Measurements from ENCODE around the gene ATP1A4.
"Not testable (repeated sequence)": the region's sequence is repeated elsewhere in the genome, so short reads cannot be mapped to it uniquely, and the experiment has no call there.

Gene ATP1A4

DNA sequence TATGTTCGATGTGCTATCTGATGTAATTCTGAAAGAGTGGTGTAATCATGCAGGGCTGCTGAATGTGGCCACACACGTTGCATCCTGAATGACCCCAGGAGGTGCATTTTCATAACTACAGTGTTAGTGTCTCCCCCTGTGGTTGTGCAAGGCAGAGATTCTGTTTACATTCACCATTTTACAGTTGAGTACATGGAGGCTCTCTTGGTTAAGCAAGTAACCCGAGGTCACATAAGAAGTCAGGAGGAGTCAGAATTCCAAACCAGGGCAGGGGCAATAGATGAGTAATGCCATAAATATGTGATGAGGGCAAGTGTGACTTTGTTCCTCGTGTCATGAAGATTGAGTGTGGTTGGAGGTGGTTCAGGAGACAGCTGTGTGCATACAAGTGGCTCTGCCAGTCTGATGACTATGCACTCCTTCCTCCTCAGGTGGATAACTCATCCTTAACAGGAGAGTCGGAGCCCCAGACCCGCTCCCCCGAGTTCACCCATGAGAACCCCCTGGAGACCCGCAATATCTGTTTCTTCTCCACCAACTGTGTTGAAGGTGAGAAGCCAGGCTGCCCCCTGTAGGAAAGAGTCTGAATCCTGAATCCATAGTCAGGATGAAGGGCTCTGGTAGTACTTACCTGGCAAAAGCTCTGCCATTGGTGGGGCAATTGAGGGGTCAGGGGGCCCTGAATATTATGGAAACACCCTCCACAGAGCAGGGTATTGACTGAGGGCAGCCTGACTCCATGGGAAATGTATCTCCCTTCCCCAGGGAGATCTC, 26.5 kb upstream of the ATP1A4 start:
- DNase-seq (ENCODE audit: low spot score) = peak; percentile 69

DNA sequence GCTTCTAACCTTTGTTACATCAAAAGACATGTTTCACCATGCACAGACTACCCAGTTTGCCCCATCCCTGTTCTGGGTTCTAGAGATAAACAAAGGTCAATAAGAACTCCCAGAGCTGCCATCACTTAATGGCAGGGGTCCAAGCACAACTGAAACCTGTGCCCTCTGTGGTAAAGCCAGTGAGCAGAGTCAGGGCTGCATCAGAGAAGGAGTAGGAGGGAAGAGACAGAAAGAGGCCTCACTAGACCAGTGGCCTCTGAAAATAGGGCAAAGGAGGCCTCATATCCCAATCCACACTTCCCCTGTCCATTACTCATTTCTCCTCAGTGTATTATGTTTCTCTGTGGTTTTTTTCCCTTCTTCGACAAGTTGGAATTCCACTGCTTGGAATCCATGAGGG, 25.7 kb upstream of the ATP1A4 start:
- DNase-seq (ENCODE audit: low spot score) = no peak

DNA sequence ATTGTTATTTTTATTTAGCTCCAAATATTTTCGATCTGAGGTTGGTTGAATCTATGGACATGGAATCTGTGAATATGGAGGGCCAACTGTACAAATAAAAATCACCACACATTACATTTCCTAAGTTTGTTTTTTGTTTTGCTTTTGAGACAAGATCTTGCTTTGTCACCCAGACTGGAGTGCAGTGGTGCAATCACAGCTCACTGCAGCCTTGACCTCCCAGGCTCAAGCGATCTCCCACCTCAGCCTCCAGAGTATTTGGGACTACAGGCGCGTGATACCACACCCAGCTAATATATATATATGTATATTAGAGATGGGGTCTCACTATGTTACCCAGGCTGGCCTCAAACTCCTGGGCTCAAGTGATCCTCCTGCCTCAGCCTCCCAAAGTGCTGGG, 25.1 kb upstream of the ATP1A4 start:
- DNase-seq (ENCODE audit: low spot score) = not testable (repeated sequence)

DNA sequence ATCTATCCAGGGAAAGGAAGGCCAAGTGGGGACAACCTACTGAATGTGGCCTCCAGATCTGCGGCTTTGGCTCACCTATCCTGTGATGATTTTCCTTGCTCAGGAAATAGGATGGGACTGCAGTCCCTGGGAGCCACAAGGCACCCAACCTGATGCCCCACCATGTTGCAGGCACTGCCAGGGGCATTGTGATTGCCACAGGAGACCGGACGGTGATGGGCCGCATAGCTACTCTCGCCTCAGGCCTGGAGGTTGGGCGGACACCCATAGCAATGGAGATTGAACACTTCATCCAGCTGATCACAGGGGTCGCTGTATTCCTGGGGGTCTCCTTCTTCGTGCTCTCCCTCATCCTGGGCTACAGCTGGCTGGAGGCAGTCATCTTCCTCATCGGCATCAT, 24.0 kb upstream of the ATP1A4 start:
- no peak for DNase-seq (ENCODE audit: low spot score)

DNA sequence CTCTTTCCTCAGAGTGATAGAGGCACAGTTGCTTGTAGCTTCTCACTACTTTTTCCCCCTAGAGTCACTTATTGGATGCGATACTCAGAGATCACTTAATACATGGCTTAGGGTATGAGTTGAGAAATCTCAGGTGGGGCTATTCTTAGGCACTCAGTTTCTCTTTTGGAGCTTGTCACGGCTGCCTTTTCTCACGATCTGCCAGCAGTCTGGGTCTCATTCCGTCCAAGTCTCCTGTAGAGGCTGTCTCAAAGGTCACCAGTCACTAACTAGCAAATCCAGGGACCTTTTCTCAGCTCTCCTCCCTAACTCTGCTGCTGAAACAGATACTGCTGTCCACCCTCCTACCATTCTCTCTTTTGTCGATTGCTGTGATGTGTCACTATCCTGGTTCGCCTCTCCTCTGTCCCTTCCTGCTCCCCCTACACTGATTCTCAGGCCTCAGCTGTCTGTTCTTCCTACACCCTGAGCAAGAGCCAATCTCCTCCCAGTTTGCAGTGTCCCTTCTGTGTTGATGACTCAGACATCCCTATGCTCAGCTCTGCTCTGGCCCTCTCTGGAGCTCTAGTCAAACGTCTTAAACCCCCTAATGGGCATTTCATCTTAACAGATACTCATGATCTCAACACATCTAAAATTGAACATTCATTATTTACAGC, 23.4 kb upstream of the ATP1A4 start:
- DNase-seq (ENCODE audit: low spot score) = peak; percentile 8

DNA sequence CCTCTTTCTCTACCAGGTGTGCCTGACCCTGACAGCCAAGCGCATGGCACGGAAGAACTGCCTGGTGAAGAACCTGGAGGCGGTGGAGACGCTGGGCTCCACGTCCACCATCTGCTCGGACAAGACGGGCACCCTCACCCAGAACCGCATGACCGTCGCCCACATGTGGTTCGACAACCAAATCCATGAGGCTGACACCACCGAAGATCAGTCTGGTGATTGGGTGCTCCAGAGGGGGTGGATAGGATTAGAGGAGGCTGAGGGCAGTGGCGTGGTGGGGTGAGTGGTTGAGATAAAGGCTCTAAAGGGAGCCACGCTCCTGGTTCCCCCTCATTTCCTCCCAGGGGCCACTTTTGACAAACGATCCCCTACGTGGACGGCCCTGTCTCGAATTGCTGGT, 22.8 kb upstream of the ATP1A4 start:
- no peak for DNase-seq (ENCODE audit: low spot score)

DNA sequence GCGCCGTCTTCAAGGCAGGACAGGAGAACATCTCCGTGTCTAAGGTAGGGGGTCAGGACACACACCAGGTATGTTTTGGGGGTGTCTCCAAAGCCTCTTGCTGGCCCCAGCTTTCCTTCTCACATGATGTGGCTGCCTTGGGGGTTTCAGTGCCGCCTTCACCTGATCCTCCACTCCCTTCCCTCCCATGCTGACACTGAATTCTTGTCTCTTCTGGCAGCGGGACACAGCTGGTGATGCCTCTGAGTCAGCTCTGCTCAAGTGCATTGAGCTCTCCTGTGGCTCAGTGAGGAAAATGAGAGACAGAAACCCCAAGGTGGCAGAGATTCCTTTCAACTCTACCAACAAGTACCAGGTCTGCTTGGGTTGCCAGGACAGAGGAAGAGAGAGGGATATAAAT, 22.4 kb upstream of the ATP1A4 start:
- DNase-seq (ENCODE audit: low spot score) = no peak

DNA sequence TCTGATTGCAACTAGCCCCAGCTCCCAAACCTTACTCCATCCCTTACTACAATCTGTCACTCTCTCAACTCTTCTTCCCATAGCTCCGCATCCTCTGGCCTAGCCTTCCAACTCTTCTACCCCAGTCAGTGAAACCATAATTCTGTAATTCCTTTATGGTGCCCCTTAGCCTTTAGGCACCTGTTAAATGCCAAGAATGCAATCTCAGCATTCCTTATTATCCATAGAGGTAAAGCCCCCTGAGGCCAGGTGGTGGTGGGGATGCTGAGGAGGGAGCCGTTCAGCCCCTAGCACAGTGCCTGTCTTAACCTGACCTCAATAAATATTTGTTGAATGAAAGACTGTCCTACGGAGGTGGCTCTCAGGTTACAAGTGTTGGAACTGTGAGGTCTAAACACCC, 21.8 kb upstream of the ATP1A4 start:
- DNase-seq (ENCODE audit: low spot score) = no peak

DNA sequence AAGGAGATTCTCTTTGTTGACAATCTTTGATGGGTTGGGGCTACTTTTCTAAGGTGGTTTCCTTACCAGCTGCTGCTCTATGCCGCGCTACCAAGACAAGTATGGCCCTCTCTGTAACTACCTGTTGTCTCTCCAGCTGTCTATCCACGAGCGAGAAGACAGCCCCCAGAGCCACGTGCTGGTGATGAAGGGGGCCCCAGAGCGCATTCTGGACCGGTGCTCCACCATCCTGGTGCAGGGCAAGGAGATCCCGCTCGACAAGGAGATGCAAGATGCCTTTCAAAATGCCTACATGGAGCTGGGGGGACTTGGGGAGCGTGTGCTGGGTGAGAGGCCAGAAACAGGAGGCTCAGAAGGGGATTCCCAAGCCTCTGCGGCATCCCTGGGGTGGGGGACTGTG, 21.4 kb upstream of the ATP1A4 start:
- DNase-seq (ENCODE audit: low spot score) = no peak

DNA sequence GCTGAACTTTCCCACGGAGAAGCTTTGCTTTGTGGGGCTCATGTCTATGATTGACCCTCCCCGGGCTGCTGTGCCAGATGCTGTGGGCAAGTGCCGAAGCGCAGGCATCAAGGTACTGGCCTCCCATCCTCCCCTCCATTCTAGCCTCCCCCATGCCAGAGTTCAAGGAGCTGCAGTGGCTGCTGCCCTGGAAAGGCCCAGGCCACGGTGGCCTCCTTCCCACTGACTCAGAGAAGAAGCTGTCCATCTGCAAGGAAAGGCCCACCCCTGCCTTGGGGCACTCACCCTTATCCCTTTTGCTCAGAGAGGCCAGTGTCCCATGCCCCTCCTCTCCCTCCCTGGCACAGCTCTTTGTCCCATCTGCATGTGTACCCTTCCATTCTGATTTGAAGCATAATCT, 20.9 kb upstream of the ATP1A4 start:
- DNase-seq (ENCODE audit: low spot score) = no peak

DNA sequence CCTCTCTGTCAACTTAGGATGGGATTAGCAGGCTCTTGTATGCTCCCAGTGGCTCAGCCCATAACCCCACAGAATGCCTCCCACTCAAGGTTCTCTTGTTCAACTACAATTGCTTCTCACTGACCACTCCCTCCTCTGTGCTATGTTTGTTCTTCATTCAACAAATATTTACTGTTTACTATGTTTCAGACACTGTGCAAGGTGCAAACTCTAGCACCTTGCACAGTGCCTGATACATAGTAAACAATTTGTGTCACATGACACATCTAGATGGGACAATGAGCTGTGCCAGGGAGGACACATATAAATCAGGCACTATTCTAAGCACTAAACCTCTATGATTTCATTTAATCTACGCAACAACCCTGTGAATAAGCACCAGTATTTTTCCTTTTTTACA, 20.5 kb upstream of the ATP1A4 start:
- no peak for DNase-seq (ENCODE audit: low spot score)

DNA sequence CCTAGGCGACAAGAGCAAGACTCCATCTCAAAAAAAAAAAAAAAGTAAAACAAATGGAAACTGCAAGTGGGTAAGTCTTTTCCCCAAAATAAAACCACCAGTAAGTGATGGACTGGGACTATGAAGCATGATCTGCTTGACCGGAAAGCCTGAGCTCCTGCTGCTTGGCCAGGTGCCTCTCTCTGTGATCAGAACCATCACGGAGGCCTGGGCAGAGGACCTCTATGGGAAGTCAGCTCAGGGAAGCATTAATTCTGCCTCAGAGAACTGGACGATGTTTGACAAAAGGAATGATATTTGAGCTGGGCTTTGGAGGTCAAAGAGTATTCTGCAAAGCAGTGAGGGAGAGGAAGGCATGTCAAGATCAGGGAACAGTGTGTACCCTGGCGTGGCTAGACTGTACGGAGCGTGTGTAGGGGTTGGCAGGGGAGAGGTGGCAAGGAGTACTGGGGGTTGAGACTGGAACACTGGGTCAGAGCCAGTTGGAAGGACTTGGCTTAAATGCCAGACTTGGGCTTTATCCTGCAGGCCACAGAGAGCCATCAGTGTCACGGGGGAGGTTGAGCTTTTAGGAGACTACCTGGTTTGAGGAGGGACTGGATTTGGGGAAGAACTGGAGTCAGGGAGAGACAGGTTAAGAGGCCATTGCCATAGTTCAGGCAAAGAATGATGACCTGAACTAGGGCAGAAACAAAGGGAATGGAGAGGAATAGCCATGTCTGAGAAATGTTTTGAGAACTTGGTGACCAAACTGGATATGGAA, 19.4 kb upstream of the ATP1A4 start:
- no peak for DNase-seq (ENCODE audit: low spot score)

DNA sequence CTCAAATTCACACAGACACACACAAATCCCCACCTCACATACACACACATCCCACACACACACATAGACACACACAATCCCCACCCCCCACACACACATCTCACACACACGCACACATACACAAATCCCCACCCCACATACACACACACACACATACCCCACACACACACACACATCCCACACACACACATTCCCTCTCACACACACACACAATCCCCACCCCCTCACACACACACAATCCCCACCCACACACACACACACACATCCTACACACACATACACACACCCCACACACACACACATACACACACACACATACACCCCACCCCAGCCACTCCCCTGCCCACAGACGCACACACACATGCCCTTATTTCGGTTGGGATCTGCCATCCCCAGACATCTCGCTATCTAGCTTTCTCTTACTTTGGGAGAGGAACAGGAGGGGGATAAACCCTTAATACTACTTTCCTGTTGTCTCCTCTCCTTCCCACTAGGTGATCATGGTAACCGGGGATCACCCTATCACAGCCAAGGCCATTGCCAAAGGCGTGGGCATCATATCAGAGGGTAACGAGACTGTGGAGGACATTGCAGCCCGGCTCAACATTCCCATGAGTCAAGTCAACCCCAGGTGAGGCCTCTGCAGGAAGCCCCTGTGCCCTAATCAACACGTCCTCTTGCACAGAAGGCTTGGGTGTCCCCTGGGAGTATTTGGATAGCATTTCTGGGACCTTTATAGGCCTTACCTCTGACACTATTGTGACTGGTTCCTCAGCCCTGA, 17.2 kb upstream of the ATP1A4 start:
- DNase-seq (ENCODE audit: low spot score) = no peak

DNA sequence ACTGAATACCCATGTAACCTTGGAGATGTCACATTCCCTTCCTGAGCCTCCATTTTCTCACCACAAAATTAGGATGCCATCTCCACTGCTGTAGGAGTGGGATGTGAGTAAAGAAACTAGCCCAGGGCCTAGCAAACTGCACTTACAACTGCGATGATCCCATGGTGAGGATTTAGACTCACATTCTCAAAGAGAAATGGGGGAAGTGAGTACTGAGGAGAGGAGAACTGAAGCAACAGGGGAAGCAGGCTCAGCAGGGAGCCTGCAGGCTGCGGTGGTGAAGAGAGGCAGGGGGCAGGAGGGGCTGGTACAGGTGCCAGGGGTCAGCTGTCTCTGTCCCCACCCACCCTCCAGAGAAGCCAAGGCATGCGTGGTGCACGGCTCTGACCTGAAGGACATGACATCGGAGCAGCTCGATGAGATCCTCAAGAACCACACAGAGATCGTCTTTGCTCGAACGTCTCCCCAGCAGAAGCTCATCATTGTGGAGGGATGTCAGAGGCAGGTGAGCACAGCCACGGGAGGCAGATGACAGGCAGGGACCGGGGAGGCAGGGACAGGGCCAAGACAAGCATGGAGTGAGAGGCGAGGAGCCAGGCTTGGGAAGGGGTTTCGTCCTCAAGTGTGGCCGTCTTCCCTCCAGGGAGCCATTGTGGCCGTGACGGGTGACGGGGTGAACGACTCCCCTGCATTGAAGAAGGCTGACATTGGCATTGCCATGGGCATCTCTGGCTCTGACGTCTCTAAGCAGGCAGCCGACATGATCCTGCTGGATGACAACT, 16.4 kb upstream of the ATP1A4 start:
- no peak for DNase-seq (ENCODE audit: low spot score)

DNA sequence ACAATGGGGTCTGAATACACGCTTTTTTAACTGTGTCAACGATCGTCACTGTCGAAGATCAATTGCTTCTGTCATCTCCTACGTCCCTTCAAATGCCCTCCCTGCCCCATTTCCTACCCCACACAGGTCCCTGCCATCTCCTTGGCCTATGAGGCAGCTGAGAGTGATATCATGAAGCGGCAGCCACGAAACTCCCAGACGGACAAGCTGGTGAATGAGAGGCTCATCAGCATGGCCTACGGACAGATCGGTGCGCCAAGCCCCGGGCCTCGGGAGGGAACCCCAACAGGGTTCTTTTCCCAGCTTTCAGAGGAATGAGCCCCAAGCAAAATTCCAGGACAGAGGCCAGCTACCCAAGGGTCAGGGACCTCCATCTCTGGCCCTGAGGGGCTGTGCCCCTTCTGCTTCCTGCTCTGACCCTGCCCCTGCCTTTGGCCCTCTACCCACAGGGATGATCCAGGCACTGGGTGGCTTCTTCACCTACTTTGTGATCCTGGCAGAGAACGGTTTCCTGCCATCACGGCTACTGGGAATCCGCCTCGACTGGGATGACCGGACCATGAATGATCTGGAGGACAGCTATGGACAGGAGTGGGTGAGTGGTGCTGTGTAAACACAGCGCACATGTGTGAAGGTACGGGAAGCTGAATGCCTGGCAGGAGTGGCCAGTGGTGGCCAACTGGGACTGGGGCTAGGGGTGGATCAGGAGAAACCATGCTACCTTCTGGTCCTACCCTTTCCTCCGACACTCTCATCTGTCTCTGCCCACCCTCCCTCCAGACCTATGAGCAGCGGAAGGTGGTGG, 15.1 kb upstream of the ATP1A4 start:
- DNase-seq (ENCODE audit: low spot score) = no peak

DNA sequence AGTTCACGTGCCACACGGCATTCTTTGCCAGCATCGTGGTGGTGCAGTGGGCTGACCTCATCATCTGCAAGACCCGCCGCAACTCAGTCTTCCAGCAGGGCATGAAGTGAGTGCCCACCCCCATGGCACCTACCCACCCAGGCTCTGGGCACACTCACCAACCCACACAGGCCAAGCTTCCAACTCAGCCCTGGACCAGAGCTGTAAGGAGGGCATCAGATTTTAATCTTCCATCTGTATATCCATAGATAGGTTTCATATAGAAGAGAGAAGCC, 14.5 kb upstream of the ATP1A4 start:
- DNase-seq (ENCODE audit: low spot score) = no peak

DNA sequence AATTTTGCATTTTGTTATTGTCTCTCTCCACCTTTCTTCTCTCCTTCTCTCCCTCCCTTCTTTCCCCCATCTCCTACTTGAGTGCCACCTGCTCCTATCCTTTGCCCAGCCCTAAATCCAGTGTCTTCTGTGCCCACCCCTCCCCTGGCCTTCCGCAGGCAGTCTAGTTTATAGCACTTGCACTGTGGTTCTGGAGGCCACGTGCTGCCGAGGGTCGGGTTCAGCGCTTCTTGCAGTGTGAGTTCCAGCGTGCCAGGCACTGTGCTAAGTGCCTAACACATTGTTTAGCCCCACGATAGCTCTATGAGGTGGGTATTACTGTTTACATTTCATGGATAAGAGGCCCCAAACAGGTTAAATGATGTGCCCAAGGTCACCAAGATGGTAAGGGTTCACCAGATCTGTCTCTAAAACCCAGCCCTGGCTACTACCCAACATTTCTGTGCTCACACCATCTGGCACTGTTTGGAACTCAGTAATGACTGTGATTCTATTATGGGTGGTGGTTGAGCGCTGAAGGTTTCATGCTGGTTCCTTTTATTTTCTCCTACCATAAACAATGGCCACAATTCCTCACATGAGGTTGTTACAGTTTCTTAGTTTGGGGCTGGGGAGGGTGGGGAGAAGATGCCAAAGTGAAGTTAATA, 14.1 kb upstream of the ATP1A4 start:
- DNase-seq (ENCODE audit: low spot score) = no peak

DNA sequence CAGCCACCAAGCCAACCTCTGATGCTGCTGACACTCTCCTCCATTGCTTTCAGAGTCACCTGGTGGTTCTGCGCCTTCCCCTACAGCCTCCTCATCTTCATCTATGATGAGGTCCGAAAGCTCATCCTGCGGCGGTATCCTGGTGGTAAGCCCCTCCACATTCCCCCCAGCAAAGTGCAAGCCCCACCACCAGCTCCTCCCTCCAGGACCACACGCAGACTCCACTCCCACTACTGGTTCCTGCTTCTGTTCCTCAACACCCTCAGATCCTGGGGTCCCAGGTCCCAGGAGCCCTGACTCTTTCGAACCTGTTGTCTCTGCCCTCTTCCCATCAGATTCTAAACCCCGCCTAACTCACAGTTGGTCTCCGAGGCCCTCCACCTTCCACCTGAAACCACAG, 11.6 kb upstream of the ATP1A4 start:
- no peak for DNase-seq (ENCODE audit: low spot score)

DNA sequence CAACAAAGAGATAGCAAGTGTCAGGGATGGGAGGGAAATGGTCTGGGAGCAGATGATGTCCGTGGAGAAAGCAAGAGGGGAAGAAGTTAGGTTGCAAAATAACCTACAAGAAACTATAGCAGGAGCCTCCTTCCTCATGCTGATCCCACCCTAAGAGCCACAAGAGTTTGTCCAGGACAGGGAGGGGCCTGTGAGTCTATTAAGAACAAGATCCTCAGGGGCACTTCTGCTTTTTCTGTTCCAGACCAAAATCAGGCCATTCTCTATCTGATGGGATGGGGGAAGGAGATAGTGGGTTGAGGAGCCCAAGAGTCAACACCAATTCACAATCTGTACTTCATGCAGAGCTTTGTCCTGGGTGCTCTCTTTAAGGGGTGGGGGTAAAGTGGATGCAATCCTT, 7.7 kb upstream of the ATP1A4 start:
- DNase-seq (ENCODE audit: low spot score) = no peak

DNA sequence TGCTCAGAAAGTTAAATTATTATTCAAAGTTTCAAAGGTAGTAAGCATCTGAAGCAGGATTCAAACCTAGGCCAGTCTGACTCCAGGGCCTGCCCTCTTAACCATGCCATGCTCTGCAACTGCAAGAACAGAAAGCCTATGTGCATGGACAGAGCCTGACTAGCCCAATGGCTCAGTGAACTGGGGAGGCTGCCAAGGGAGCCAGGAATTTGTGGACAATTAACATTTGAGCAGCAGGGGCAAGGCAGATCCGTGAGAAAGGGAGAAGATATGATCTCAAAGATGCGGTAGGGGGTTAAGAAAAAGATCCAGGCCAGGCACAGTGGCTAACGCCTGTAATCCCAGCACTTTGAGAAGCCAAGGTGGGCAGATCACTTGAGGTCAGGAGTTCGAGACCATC, 6.5 kb upstream of the ATP1A4 start:
- DNase-seq (ENCODE audit: low spot score) = no peak

DNA sequence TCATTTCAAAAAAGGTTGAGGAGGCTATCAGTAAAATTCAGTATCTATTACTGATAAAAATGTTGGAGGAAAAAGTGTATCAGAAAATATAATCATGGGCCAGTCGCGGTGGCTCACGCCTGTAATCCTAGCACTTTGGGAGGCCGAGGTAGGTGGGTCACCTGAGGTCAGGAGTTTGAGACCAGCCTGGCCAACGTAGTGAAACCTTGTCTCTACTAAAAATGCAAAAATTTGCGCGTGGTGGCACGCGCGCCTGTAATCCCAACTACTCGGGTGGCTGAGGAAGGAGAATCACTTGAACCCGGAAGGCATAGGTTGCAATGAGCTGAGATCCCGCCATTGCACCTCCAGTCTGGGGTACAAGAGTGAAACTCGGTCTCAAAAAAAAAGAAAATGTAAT, 5.3 kb upstream of the ATP1A4 start:
- no peak for DNase-seq (ENCODE audit: low spot score)
